ENCODE data around the gene STK38.

DNA sequence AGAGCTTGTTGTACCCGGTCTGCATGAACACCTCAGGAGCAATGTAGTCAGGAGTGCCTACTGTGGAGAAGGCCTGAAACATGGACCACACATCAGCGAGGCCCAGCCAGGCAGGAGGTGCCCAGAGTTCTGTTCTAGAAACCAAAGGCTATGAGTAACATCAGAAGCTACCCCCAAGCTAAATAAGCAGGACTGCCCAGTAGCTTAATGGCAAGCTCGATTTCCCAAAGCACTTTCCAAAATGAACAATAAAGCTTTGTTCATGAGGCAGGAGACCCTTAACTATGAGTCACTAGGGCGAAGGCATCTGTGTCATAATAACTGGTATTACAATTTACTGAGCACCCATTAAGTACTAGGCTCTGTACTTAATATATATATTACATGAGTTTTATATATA lies 47.4 kb downstream of the STK38 start:
- no peak for TF ChIP-seq POLR2A (IDR thresholded peaks at IDR 0.05)
- TF ChIP-seq, protein P1, sequence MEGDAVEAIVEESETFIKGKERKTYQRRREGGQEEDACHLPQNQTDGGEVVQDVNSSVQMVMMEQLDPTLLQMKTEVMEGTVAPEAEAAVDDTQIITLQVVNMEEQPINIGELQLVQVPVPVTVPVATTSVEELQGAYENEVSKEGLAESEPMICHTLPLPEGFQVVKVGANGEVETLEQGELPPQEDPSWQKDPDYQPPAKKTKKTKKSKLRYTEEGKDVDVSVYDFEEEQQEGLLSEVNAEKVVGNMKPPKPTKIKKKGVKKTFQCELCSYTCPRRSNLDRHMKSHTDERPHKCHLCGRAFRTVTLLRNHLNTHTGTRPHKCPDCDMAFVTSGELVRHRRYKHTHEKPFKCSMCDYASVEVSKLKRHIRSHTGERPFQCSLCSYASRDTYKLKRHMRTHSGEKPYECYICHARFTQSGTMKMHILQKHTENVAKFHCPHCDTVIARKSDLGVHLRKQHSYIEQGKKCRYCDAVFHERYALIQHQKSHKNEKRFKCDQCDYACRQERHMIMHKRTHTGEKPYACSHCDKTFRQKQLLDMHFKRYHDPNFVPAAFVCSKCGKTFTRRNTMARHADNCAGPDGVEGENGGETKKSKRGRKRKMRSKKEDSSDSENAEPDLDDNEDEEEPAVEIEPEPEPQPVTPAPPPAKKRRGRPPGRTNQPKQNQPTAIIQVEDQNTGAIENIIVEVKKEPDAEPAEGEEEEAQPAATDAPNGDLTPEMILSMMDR (IDR thresholded peaks at IDR 0.05): no peak
